GM12864 (cell line): ENCODE data around the gene CCDC137.

Source experiments
- DNase-seq: peaks from one replicate; pipeline ENCODE4 v3.0.0-alpha.2; 2011; ENCODE audit warnings: low read depth
- H3K4me3 ChIP-seq: 2 replicates; pipeline ENCODE4 v1.5.1; 2011; ENCODE audit warnings: mild to moderate bottlenecking, low read depth, low read length, control low read depth
- CTCF ChIP-seq: IDR thresholded peaks from 2 replicates; pipeline ENCODE4 v1.5.1; 2011; ENCODE audit warnings: low read depth, mild to moderate bottlenecking, moderate library complexity, low read length, control low read depth, inconsistent platforms; ENCODE audit errors: missing control alignments

CCDC137 gene

GRCh38 chr17:81702934-81703746 is 36.6 kb downstream of the CCDC137 start, which contains the start of gene MRPL12:
TSS of gene MRPL12 (plus strand) at chr17:81703367. CDS start at chr17:81703502, 135 bp downstream.
- peak within 1 kb of the TSS; percentile 81 for H3K4me3 ChIP-seq
- DNase-seq, result peak; percentile 76
- TF ChIP-seq CTCF, result no peak

- DNase-seq, result no peak
- peak overlapping the region; percentile 81 for H3K4me3 ChIP-seq
- no peak for TF ChIP-seq CTCF
Measured at GRCh38 chr17:81703747-81704654, 37.5 kb downstream of the CCDC137 start.

GRCh38 chr17:81705518-81706231 is 39.1 kb downstream of the CCDC137 start:
- no peak for DNase-seq
- no peak for TF ChIP-seq CTCF
- H3K4me3 ChIP-seq, result no peak overlapping the region

GRCh38 chr17:81706232-81706611 is 39.7 kb downstream of the CCDC137 start:
- H3K4me3 ChIP-seq, result no peak overlapping the region
- no peak for TF ChIP-seq CTCF
- no peak for DNase-seq

- TF ChIP-seq CTCF, result peak; percentile 17
- no peak for DNase-seq
- H3K4me3 ChIP-seq, result no peak overlapping the region
Measured at GRCh38 chr17:81706757-81707624, 40.5 kb downstream of the CCDC137 start.
